ENCODE results near the gene VEZT. TPM values are rescaled to one million over a fixed set of nuclear protein-coding genes. Genes with fewer than 3 reads are reported as not detected.

VEZT gene
- total RNA-seq, 4 donors from 2014 or later = 64.0 to 117 (median 70.9) TPM

- Histone ChIP-seq H3K36me3 (peaks cover 7% of the 10 kb centered on the region), H3K9me3 (no peaks in the 10 kb centered on the region), H3K27me3 (no peaks in the 10 kb centered on the region), H3K4me1 (peaks cover 26% of the 10 kb centered on the region), H3K27ac (no peak overlapping the region), H3K4me3 (no peak overlapping the region)
- DNase-seq (ENCODE audit: low spot score in 2 of 2) = no peak
- WGBS = 85% methylated on average over 8 of the region's 8 CpGs
- TF ChIP-seq POLR2AphosphoS5 (IDR thresholded peaks at IDR 0.05) (no peak), CTCF (IDR thresholded peaks at IDR 0.05) (no peak), POLR2A (IDR thresholded peaks at IDR 0.05) (no peak), EP300 (IDR thresholded peaks at IDR 0.05) (no peak)
These were observed 6.9 kb downstream of the VEZT start for GRCh38 chr12:95224202-95225170.

- TF ChIP-seq EP300 (IDR thresholded peaks at IDR 0.05) = no peak
- TF ChIP-seq CTCF (IDR thresholded peaks at IDR 0.05) = no peak
- no peak overlapping the region for H3K27ac ChIP-seq
- no peaks in the 10 kb centered on the region for H3K27me3 ChIP-seq
- peaks cover 27% of the 10 kb centered on the region for H3K4me1 ChIP-seq
- H3K4me3 ChIP-seq = no peak overlapping the region
- 89% methylated on average over 1 of the region's 1 CpG for WGBS
- peaks cover 7% of the 10 kb centered on the region for H3K36me3 ChIP-seq
- no peak for DNase-seq (ENCODE audit: low spot score in 2 of 2)
- H3K9me3 ChIP-seq = no peaks in the 10 kb centered on the region
These were observed 8.1 kb downstream of the VEZT start for GRCh38 chr12:95225645-95226212.

GRCh38 chr12:95227818-95228356 is 10.3 kb downstream of the VEZT start:
- H3K27ac ChIP-seq = no peak overlapping the region
- WGBS = 72% methylated on average over 3 of the region's 3 CpGs
- DNase-seq (ENCODE audit: low spot score in 2 of 2) = no peak
- no peaks in the 10 kb centered on the region for H3K27me3 ChIP-seq
- no peak for TF ChIP-seq EP300 (IDR thresholded peaks at IDR 0.05)
- no peak for TF ChIP-seq POLR2AphosphoS5 (IDR thresholded peaks at IDR 0.05)
- TF ChIP-seq CTCF (IDR thresholded peaks at IDR 0.05) = no peak
- no peak for TF ChIP-seq POLR2A (IDR thresholded peaks at IDR 0.05)
- no peaks in the 10 kb centered on the region for H3K9me3 ChIP-seq
- no peak overlapping the region for H3K4me3 ChIP-seq
- H3K36me3 ChIP-seq = peaks cover 7% of the 10 kb centered on the region
- peaks cover 26% of the 10 kb centered on the region for H3K4me1 ChIP-seq

- no peak overlapping the region for H3K27ac ChIP-seq
These were observed 11.0 kb downstream of the VEZT start for GRCh38 chr12:95228617-95229016.

More at GRCh38 chr12:95228617-95229016, 11.0 kb downstream of the VEZT start:
- no peak overlapping the region for H3K4me3 ChIP-seq
- no peak for TF ChIP-seq EP300 (IDR thresholded peaks at IDR 0.05)
- TF ChIP-seq POLR2AphosphoS5 (IDR thresholded peaks at IDR 0.05) = no peak
- TF ChIP-seq POLR2A (IDR thresholded peaks at IDR 0.05) = no peak
- no peak for TF ChIP-seq CTCF (IDR thresholded peaks at IDR 0.05)
- no peaks in the 10 kb centered on the region for H3K9me3 ChIP-seq
- no peak for DNase-seq (ENCODE audit: low spot score in 2 of 2)
- WGBS = 88% methylated on average over 2 of the region's 2 CpGs
- peaks cover 26% of the 10 kb centered on the region for H3K4me1 ChIP-seq
- peaks cover 7% of the 10 kb centered on the region for H3K36me3 ChIP-seq
- no peaks in the 10 kb centered on the region for H3K27me3 ChIP-seq

Data from suprapubic skin (tissue), 4 donors.